HFFc6 (cell line): ENCODE results near the gene HYAL1. TPM values are rescaled to one million over a fixed set of nuclear protein-coding genes. Genes with fewer than 3 reads are reported as not detected.

Experiments
- DNase-seq: peaks from one replicate; pipeline ENCODE4 v3.0.0-alpha.2; 2018
- H3K27ac Mint-ChIP-seq: 2 replicates; pipeline ENCODE4 v1.8.0; 2020; ENCODE audit warnings: mild to moderate bottlenecking, mixed read lengths
- H3K27me3 Mint-ChIP-seq: 2 replicates; pipeline ENCODE4 v1.8.0; 2021; ENCODE audit warnings: mild to moderate bottlenecking, moderate library complexity, mixed read lengths; ENCODE audit not compliant: insufficient read depth
- H3K36me3 Mint-ChIP-seq: 2 replicates; pipeline ENCODE4 v1.8.0; 2021; ENCODE audit warnings: low read depth, mixed read lengths
- H3K4me1 Mint-ChIP-seq: 2 replicates; pipeline ENCODE4 v1.8.0; 2020; ENCODE audit warnings: low read depth, mixed read lengths
- H3K4me3 Mint-ChIP-seq: 2 replicates; pipeline ENCODE4 v1.8.0; 2020; ENCODE audit warnings: mild to moderate bottlenecking, moderate library complexity, mixed read lengths
- H3K9me3 Mint-ChIP-seq: 2 replicates; pipeline ENCODE4 v1.8.0; 2020; ENCODE audit warnings: mild to moderate bottlenecking, mixed read lengths
- CTCF ChIP-seq: fragments of 200-600 bp; sonication (generic); IDR thresholded peaks from 2 replicates; pipeline ENCODE4 v1.5.0; 2021; ENCODE audit warnings: antibody characterized with exemption, mild to moderate bottlenecking
- total RNA-seq, 6 experiments: library from RNA; stranded (reverse); fragmentation: NEBNext Ultra II Directional; extraction: Animal tissue kit (Norgen Biotek cat#: 25700); gene quantifications; 2 replicates in 1 of 6; 3 replicates in 5 of 6; pipeline ENCODE4 v1.2.3, GENCODE V29; 2021

HYAL1 gene
- total RNA-seq, 6 experiments from 2014 or later: 0.19 to 0.38 (median 0.23) TPM; not detected in 1

- Mint-ChIP-seq H3K27ac (no peak overlapping the region), H3K27me3 (peaks cover 1% of the 10 kb centered on the region; the same call in 1 of the 2 replicates), H3K4me3 (no peak overlapping the region), H3K4me1 (peaks cover 30% of the 10 kb centered on the region), H3K36me3 (no peaks in the 10 kb centered on the region), H3K9me3 (no peaks in the 10 kb centered on the region)
- no peak for TF ChIP-seq CTCF
- DNase-seq: no peak
Measured at GRCh38 chr3:50296721-50297383, 6.5 kb downstream of the HYAL1 start.

- H3K9me3 Mint-ChIP-seq: no peaks in the 10 kb centered on the region
- peaks cover 5% of the 10 kb centered on the region for H3K36me3 Mint-ChIP-seq
- H3K4me1 Mint-ChIP-seq: peaks cover 37% of the 10 kb centered on the region
- DNase-seq: no peak
- H3K27me3 Mint-ChIP-seq: peaks cover 1% of the 10 kb centered on the region; the same call in 1 of the 2 replicates
- no peak overlapping the region for H3K27ac Mint-ChIP-seq
- no peak overlapping the region for H3K4me3 Mint-ChIP-seq
- TF ChIP-seq CTCF: no peak
Measured at GRCh38 chr3:50295553-50296431, 7.6 kb downstream of the HYAL1 start.

GRCh38 chr3:50294492-50295403, 8.6 kb downstream of the HYAL1 start:
- Mint-ChIP-seq H3K4me3 (no peak overlapping the region), H3K27ac (no peak overlapping the region), H3K4me1 (peaks cover 28% of the 10 kb centered on the region), H3K36me3 (peaks cover 5% of the 10 kb centered on the region), H3K27me3 (peaks cover 1% of the 10 kb centered on the region; the same call in 1 of the 2 replicates), H3K9me3 (no peaks in the 10 kb centered on the region)
- no peak for DNase-seq
- TF ChIP-seq CTCF: no peak

GRCh38 chr3:50294089-50294488, 9.3 kb downstream of the HYAL1 start:
- TF ChIP-seq CTCF: no peak
- Mint-ChIP-seq H3K36me3 (peaks cover 5% of the 10 kb centered on the region), H3K9me3 (no peaks in the 10 kb centered on the region), H3K4me1 (peaks cover 26% of the 10 kb centered on the region), H3K4me3 (no peak overlapping the region), H3K27me3 (peaks cover 1% of the 10 kb centered on the region; the same call in 1 of the 2 replicates), H3K27ac (no peak overlapping the region)
- no peak for DNase-seq
